Activated CD8-positive, alpha-beta memory T cell treated with anti-CD3 and anti-CD28 coated beads, Interleukin-2, amount 50 U/mL, for 1 hour (primary cell): Measurements from ENCODE around the gene SCYGR2.
"Not testable (repeated sequence)": the region's sequence is repeated elsewhere in the genome, so short reads cannot be mapped to it uniquely, and the experiment has no call there.

Experiments
- DNase-seq: peaks from one replicate; pipeline ENCODE4 v3.0.0-alpha.2; 2020; ENCODE audit errors: extremely low read depth

The SCYGR2 gene

GRCh38 chr2:227598835-227599503, at the start of gene SCYGR2:
TSS of gene SCYGR2 (plus strand) at chr2:227598893. CDS start at chr2:227598893, 0 bp downstream.
- DNase-seq = not testable (repeated sequence)

GRCh38 chr2:227551836-227552235, 46.9 kb upstream of the SCYGR2 start:
- no peak for DNase-seq

- no peak for DNase-seq
These were observed 36.1 kb upstream of the SCYGR2 start for GRCh38 chr2:227562581-227562980.

GRCh38 chr2:227565080-227565479, 33.6 kb upstream of the SCYGR2 start:
- no peak for DNase-seq

GRCh38 chr2:227566012-227566411, 32.7 kb upstream of the SCYGR2 start:
- DNase-seq = no peak

GRCh38 chr2:227568852-227569169, 29.9 kb upstream of the SCYGR2 start:
- DNase-seq = no peak

GRCh38 chr2:227570615-227571014, 28.1 kb upstream of the SCYGR2 start:
- DNase-seq = no peak

- no peak for DNase-seq
These were observed 22.6 kb upstream of the SCYGR2 start for GRCh38 chr2:227576110-227576509.

- no peak for DNase-seq
These were observed 21.9 kb upstream of the SCYGR2 start for GRCh38 chr2:227576812-227577211.

- DNase-seq = no peak
These were observed 21.1 kb upstream of the SCYGR2 start for GRCh38 chr2:227577555-227577954.

GRCh38 chr2:227578642-227579041, 20.1 kb upstream of the SCYGR2 start:
- DNase-seq = no peak

- no peak for DNase-seq
These were observed 18.9 kb upstream of the SCYGR2 start for GRCh38 chr2:227579791-227580190.

GRCh38 chr2:227582369-227582768, 16.3 kb upstream of the SCYGR2 start:
- no peak for DNase-seq

- DNase-seq = no peak
These were observed 5.9 kb upstream of the SCYGR2 start for GRCh38 chr2:227592694-227593387.

- no peak for DNase-seq
These were observed 2.9 kb upstream of the SCYGR2 start for GRCh38 chr2:227595797-227596196.

- DNase-seq = no peak
These were observed 1.7 kb upstream of the SCYGR2 start for GRCh38 chr2:227597036-227597435.

GRCh38 chr2:227597998-227598397, 695 bp upstream of the SCYGR2 start:
- no peak for DNase-seq

GRCh38 chr2:227602358-227602757, 3.7 kb downstream of the SCYGR2 start:
- DNase-seq = no peak

- no peak for DNase-seq
These were observed 7.8 kb downstream of the SCYGR2 start for GRCh38 chr2:227606476-227606875.

- no peak for DNase-seq
These were observed 9.2 kb downstream of the SCYGR2 start for GRCh38 chr2:227607941-227608340.

GRCh38 chr2:227608561-227609338, 10.1 kb downstream of the SCYGR2 start:
- no peak for DNase-seq

- DNase-seq = no peak
These were observed 11.4 kb downstream of the SCYGR2 start for GRCh38 chr2:227610123-227610522.
